GM10847 (cell line): ENCODE data around the gene RBP5.

ENCODE experiments used
- POLR2A ChIP-seq: IDR thresholded peaks from 2 replicates; pipeline ENCODE4 v1.6.1; 2011; ENCODE audit not compliant: insufficient read length; ENCODE audit errors: extremely low read depth

The RBP5 gene

GRCh38 chr12:7101694-7102131 lies 27.0 kb downstream of the RBP5 start:
- no peak for TF ChIP-seq POLR2A

- no peak for TF ChIP-seq POLR2A
Observed at GRCh38 chr12:7101047-7101693, 27.5 kb downstream of the RBP5 start.

GRCh38 chr12:7100239-7100638 lies 28.4 kb downstream of the RBP5 start:
- TF ChIP-seq POLR2A: no peak

GRCh38 chr12:7099290-7099996 lies 29.2 kb downstream of the RBP5 start:
- no peak for TF ChIP-seq POLR2A

GRCh38 chr12:7096979-7097378 lies 31.7 kb downstream of the RBP5 start:
- TF ChIP-seq POLR2A: no peak

GRCh38 chr12:7096006-7096932 lies 32.4 kb downstream of the RBP5 start:
- TF ChIP-seq POLR2A: no peak

- TF ChIP-seq POLR2A: no peak
Observed at GRCh38 chr12:7093892-7094291, 34.8 kb downstream of the RBP5 start.

- TF ChIP-seq POLR2A: no peak
Observed at GRCh38 chr12:7093486-7093885, 35.2 kb downstream of the RBP5 start.

- TF ChIP-seq POLR2A: no peak
Observed at GRCh38 chr12:7092986-7093460, 35.7 kb downstream of the RBP5 start.

GRCh38 chr12:7092229-7092985 lies 36.3 kb downstream of the RBP5 start, which contains the start of gene C1R:
TSS of gene C1R (minus strand) at chr12:7092445. CDS start at chr12:7092388, 57 bp downstream.
- TF ChIP-seq POLR2A: no peak

- no peak for TF ChIP-seq POLR2A
Observed at GRCh38 chr12:7091660-7092228, 36.9 kb downstream of the RBP5 start.

GRCh38 chr12:7091171-7091570 lies 37.5 kb downstream of the RBP5 start:
- no peak for TF ChIP-seq POLR2A

GRCh38 chr12:7090222-7090998 lies 38.3 kb downstream of the RBP5 start:
- TF ChIP-seq POLR2A: no peak
